Mesendoderm (in vitro differentiated cells): ENCODE measurements around the gene TMEM132D.

Experiments used
- DNase-seq: peaks from one replicate; pipeline ENCODE4 v3.0.0; 2013
- H2AK5ac ChIP-seq: 2 replicates; pipeline ENCODE4 v1.6.1; 2013; ENCODE audit warnings: low read length, inconsistent platforms
- H2BK120ac ChIP-seq: 2 replicates; pipeline ENCODE4 v1.6.1; 2013; ENCODE audit warnings: low read depth, mild to moderate bottlenecking, low read length, moderate library complexity, mixed read lengths
- H2BK15ac ChIP-seq: replicated peaks from 2 replicates; pipeline ENCODE4 v1.6.1; 2013; ENCODE audit warnings: low read depth, mild to moderate bottlenecking, moderate library complexity
- H2BK5ac ChIP-seq: 2 replicates; pipeline ENCODE4 v1.6.1; 2013; ENCODE audit warnings: low read length, inconsistent platforms
- H3K18ac ChIP-seq: 2 replicates; pipeline ENCODE4 v1.6.1; 2013; ENCODE audit warnings: mild to moderate bottlenecking, low read length, mixed read lengths
- H3K23ac ChIP-seq: one replicate; pipeline ENCODE4 v1.6.1; 2013; ENCODE audit warnings: low read length
- H3K27ac ChIP-seq: 2 replicates; pipeline ENCODE4 v1.5.1; 2013; ENCODE audit warnings: low read depth, mild to moderate bottlenecking, inconsistent platforms, low read length, moderate library complexity
- H3K27me3 ChIP-seq: 2 replicates; pipeline ENCODE4 v1.6.1; 2013; ENCODE audit warnings: low read length, control low read depth, mild to moderate bottlenecking, inconsistent platforms; ENCODE audit not compliant: insufficient read depth, poor library complexity
- H3K36me3 ChIP-seq: 2 replicates; pipeline ENCODE4 v1.6.1; 2013; ENCODE audit warnings: low read length, inconsistent platforms; ENCODE audit not compliant: control insufficient read depth, insufficient read depth
- H3K4ac ChIP-seq: one replicate; pipeline ENCODE4 v1.6.1; 2013; ENCODE audit warnings: low read depth, mild to moderate bottlenecking, low read length, moderate library complexity
- H3K4me1 ChIP-seq: 2 replicates; pipeline ENCODE4 v1.6.1; 2013; ENCODE audit warnings: low read depth, low read length, inconsistent platforms; ENCODE audit not compliant: control insufficient read depth
- H3K4me2 ChIP-seq: 2 replicates; pipeline ENCODE4 v1.6.1; 2013; ENCODE audit warnings: low read length
- H3K4me3 ChIP-seq: 2 replicates; pipeline ENCODE4 v1.5.1; 2013; ENCODE audit warnings: mild to moderate bottlenecking, low read length
- H3K56ac ChIP-seq: one replicate; pipeline ENCODE4 v1.6.1; 2013; ENCODE audit warnings: low read length
- H3K79me1 ChIP-seq: 2 replicates; pipeline ENCODE4 v1.6.1; 2013; ENCODE audit warnings: low read length, inconsistent platforms
- H3K79me2 ChIP-seq: 2 replicates; pipeline ENCODE4 v1.6.1; 2013; ENCODE audit warnings: mild to moderate bottlenecking, low read length; ENCODE audit not compliant: control insufficient read depth, insufficient read depth
- H3K9ac ChIP-seq: 2 replicates; pipeline ENCODE4 v1.6.1; 2013; ENCODE audit warnings: low read length, inconsistent platforms
- H4K5ac ChIP-seq: one replicate; pipeline ENCODE4 v1.6.1; 2013; ENCODE audit warnings: low read length
- H4K8ac ChIP-seq: one replicate; pipeline ENCODE4 v1.6.1; 2013; ENCODE audit warnings: low read depth, mild to moderate bottlenecking, control low read depth, low read length, moderate library complexity
- WGBS: extraction: QIAGEN DNeasy Blood & Tissue Kit; methylation state at CpG from one replicate; pipeline ENCODE4 v1.1.7; 2013; ENCODE audit warnings: low lambda C conversion rate, missing lambda C conversion rate; ENCODE audit not compliant: insufficient coverage; ENCODE audit errors: extremely low coverage; 5-methylcytosine and 5-hydroxymethylcytosine counted together

The TMEM132D gene

DNA sequence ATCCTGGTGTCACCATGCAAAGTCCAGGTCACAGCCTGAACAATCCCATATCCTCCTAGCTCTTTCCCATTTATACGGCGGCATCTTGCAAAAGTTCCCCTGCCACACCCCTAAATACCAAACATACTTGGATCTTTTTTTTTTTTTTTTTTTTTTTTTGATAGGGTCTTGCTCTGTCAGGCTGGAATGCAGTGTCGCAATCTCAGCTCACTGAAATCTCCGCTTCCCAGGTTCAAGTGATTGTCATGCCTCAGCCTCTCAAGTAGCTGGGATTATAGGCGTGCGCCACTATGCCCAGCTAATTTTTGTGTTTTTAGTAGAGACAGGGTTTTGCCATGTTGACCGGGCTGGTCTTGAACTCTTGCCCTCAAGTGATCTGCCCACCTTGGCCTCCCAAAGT, 599.3 kb downstream of the TMEM132D start:
- no peaks in the 10 kb centered on the region for H3K36me3 ChIP-seq

GRCh38 chr12:129300011-129300410, 603.8 kb downstream of the TMEM132D start:
- no peak for DNase-seq
- Histone ChIP-seq H3K4ac (no peak overlapping the region), H4K5ac (no peak overlapping the region), H3K23ac (no peak overlapping the region), H3K9ac (no peak overlapping the region), H2BK120ac (no peak overlapping the region), H2BK5ac (no peak overlapping the region), H3K18ac (no peak overlapping the region), H3K4me1 (no peaks in the 10 kb centered on the region), H2AK5ac (no peak overlapping the region), H3K56ac (no peak overlapping the region), H2BK15ac (no peak overlapping the region), H3K4me3 (no peak overlapping the region), H3K4me2 (no peak overlapping the region), H3K27ac (no peak overlapping the region), H4K8ac (no peak overlapping the region), H3K36me3 (no peaks in the 10 kb centered on the region), H3K79me1 (no peaks in the 10 kb centered on the region), H3K79me2 (no peaks in the 10 kb centered on the region), H3K27me3 (no peaks in the 10 kb centered on the region)
- WGBS, result no CpG with 5 or more reads among the region's 8 CpGs

More for the DNA sequence above, 599.3 kb downstream of the TMEM132D start:
- no peak overlapping the region for H3K27ac ChIP-seq
- DNase-seq, result peak; percentile 77
- no peak overlapping the region for H2BK120ac ChIP-seq
- H2BK15ac ChIP-seq, result no peak overlapping the region
- H4K5ac ChIP-seq, result no peak overlapping the region
- no peak overlapping the region for H2AK5ac ChIP-seq
- no peak overlapping the region for H3K56ac ChIP-seq
- H3K4ac ChIP-seq, result no peak overlapping the region
- H2BK5ac ChIP-seq, result no peak overlapping the region
- H3K4me1 ChIP-seq, result no peaks in the 10 kb centered on the region
- no peaks in the 10 kb centered on the region for H3K79me1 ChIP-seq
- H3K27me3 ChIP-seq, result no peaks in the 10 kb centered on the region
- no CpG with 5 or more reads among the region's 7 CpGs for WGBS
- H3K79me2 ChIP-seq, result no peaks in the 10 kb centered on the region
- no peak overlapping the region for H3K4me2 ChIP-seq
- H3K18ac ChIP-seq, result no peak overlapping the region
- no peak overlapping the region for H3K23ac ChIP-seq
- H4K8ac ChIP-seq, result no peak overlapping the region
- H3K4me3 ChIP-seq, result no peak overlapping the region
- H3K9ac ChIP-seq, result no peak overlapping the region

DNA sequence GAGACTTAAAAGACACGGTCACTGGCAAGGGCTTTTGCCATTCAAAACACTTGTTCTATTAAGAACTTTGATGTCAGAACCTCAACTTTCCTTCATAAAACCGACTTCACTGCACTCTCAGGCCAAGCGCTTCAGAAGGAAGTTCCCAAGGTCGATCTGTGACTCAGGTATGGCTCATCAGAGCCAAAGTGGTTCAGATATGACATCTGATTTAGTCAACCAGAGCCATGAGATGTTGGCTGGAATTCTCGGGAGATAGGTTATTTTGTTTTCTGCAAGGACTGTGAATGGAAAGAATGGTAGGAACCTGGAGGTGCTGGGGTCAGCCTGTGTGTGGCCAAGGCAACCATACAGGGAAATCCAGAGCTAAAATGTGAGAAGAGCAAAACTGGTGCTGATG, 604.9 kb downstream of the TMEM132D start:
- Histone ChIP-seq H3K56ac (no peak overlapping the region), H3K4me3 (no peak overlapping the region), H2BK15ac (no peak overlapping the region), H3K79me1 (no peaks in the 10 kb centered on the region), H3K36me3 (no peaks in the 10 kb centered on the region), H3K23ac (no peak overlapping the region), H3K18ac (no peak overlapping the region), H4K5ac (no peak overlapping the region), H3K4me1 (no peaks in the 10 kb centered on the region), H2BK120ac (no peak overlapping the region), H3K79me2 (no peaks in the 10 kb centered on the region), H2AK5ac (no peak overlapping the region), H3K27ac (no peak overlapping the region), H4K8ac (no peak overlapping the region), H3K27me3 (no peaks in the 10 kb centered on the region), H2BK5ac (no peak overlapping the region), H3K9ac (no peak overlapping the region), H3K4me2 (no peak overlapping the region), H3K4ac (no peak overlapping the region)
- no CpG with 5 or more reads among the region's 5 CpGs for WGBS
- no peak for DNase-seq

GRCh38 chr12:129296671-129297070, 607.2 kb downstream of the TMEM132D start:
- no peak overlapping the region for H3K4ac ChIP-seq
- no peak overlapping the region for H3K27ac ChIP-seq
- H3K79me2 ChIP-seq, result no peaks in the 10 kb centered on the region
- H2BK120ac ChIP-seq, result no peak overlapping the region
- H3K4me3 ChIP-seq, result no peak overlapping the region
- no peak overlapping the region for H2BK15ac ChIP-seq
- H3K36me3 ChIP-seq, result no peaks in the 10 kb centered on the region
- H3K79me1 ChIP-seq, result no peaks in the 10 kb centered on the region
- no peak for DNase-seq
- H3K56ac ChIP-seq, result no peak overlapping the region
- no peak overlapping the region for H2AK5ac ChIP-seq
- no peak overlapping the region for H3K18ac ChIP-seq
- no peak overlapping the region for H2BK5ac ChIP-seq
- H4K5ac ChIP-seq, result no peak overlapping the region
- H3K27me3 ChIP-seq, result no peaks in the 10 kb centered on the region
- no peak overlapping the region for H3K9ac ChIP-seq
- H3K23ac ChIP-seq, result no peak overlapping the region
- no peaks in the 10 kb centered on the region for H3K4me1 ChIP-seq
- no peak overlapping the region for H3K4me2 ChIP-seq
- no peak overlapping the region for H4K8ac ChIP-seq

- Histone ChIP-seq H3K4me1 (no peaks in the 10 kb centered on the region), H3K4me2 (no peak overlapping the region), H2BK15ac (no peak overlapping the region), H4K8ac (no peak overlapping the region), H3K4ac (no peak overlapping the region), H3K36me3 (no peaks in the 10 kb centered on the region), H3K4me3 (no peak overlapping the region), H3K79me2 (no peaks in the 10 kb centered on the region), H3K18ac (no peak overlapping the region), H3K27ac (no peak overlapping the region), H2BK120ac (no peak overlapping the region), H3K23ac (no peak overlapping the region), H2AK5ac (no peak overlapping the region), H3K56ac (no peak overlapping the region), H3K27me3 (no peaks in the 10 kb centered on the region), H3K79me1 (no peaks in the 10 kb centered on the region), H3K9ac (no peak overlapping the region), H2BK5ac (no peak overlapping the region), H4K5ac (no peak overlapping the region)
- WGBS, result no CpG with 5 or more reads among the region's 7 CpGs
- DNase-seq, result no peak
Measured at GRCh38 chr12:129294868-129295267, 609.0 kb downstream of the TMEM132D start.

DNA sequence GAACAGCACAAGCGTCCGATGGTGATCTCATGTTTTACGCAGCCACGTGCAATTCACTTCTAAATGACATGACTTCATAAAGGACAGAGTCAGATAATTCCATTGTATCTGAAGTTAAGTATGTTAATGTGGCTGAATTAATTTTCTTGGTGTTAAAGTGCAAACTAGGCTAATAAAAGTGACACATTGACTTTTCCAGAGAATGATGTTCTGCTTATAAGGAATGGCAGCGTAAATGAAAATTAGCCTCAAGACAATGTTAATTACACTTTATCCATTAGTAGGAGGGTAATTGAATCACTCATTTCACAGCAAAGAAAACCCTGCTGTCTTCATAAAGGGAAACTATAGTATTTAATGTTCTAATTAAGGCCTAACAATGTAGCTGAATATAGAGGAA, 624.1 kb downstream of the TMEM132D start:
- no peak overlapping the region for H2BK120ac ChIP-seq
- no peaks in the 10 kb centered on the region for H3K4me1 ChIP-seq
- no peak overlapping the region for H2BK5ac ChIP-seq
- no peak overlapping the region for H4K5ac ChIP-seq
- no peak overlapping the region for H3K4me2 ChIP-seq
- H3K9ac ChIP-seq, result no peak overlapping the region
- H3K27ac ChIP-seq, result no peak overlapping the region
- no peak overlapping the region for H3K18ac ChIP-seq
- H3K79me1 ChIP-seq, result no peaks in the 10 kb centered on the region
- WGBS, result no CpG with 5 or more reads among the region's 5 CpGs
- no peak overlapping the region for H3K4me3 ChIP-seq
- no peaks in the 10 kb centered on the region for H3K79me2 ChIP-seq
- no peak overlapping the region for H3K56ac ChIP-seq
- no peak for DNase-seq
- H2BK15ac ChIP-seq, result no peak overlapping the region
- no peak overlapping the region for H3K23ac ChIP-seq
- H3K27me3 ChIP-seq, result no peaks in the 10 kb centered on the region
- no peak overlapping the region for H2AK5ac ChIP-seq
- no peaks in the 10 kb centered on the region for H3K36me3 ChIP-seq
- no peak overlapping the region for H3K4ac ChIP-seq
- no peak overlapping the region for H4K8ac ChIP-seq
